Stimulated activated naive CD8-positive, alpha-beta T cell treated with anti-CD3 and anti-CD28 coated beads, Interleukin-15, amount 100 ng/mL, for 72 hours (primary cell): ENCODE results near the gene SIX2.

Experiments
- ATAC-seq: fragments of 150-1000 bp; cut with Tn5 transposase; 2 replicates; pipeline ENCODE4 v1.10.0; 2021; ENCODE audit warnings: mild to moderate bottlenecking, moderate library complexity
- DNase-seq, 2 donors: peaks; one replicate each; pipeline ENCODE4 v3.0.0; 2021 to 2022
- H3K27ac Mint-ChIP-seq, 2 donors: one replicate each; pipeline ENCODE4 v1.8.0; 2022; ENCODE audit warnings: mild to moderate bottlenecking in 2 of 2, mixed read lengths in 2 of 2, moderate library complexity in 2 of 2
- H3K27me3 Mint-ChIP-seq: one replicate; pipeline ENCODE4 v1.8.0; 2022; ENCODE audit warnings: mixed read lengths
- H3K4me1 Mint-ChIP-seq: one replicate; pipeline ENCODE4 v1.8.0; 2022; ENCODE audit warnings: mild to moderate bottlenecking, mixed read lengths
- H3K4me3 Mint-ChIP-seq, 2 donors: one replicate each; pipeline ENCODE4 v1.8.0; 2022; ENCODE audit warnings: mild to moderate bottlenecking in 2 of 2, mixed read lengths in 2 of 2, moderate library complexity in 1 of 2
- H3K9me3 Mint-ChIP-seq, 2 donors: one replicate each; pipeline ENCODE4 v1.8.0; 2022; ENCODE audit warnings: mixed read lengths in 2 of 2

SIX2 gene

GRCh38 chr2:45009928-45010701, 863 bp upstream of the SIX2 start:
- peak overlapping the region; percentile 89 to 90 for H3K4me3 Mint-ChIP-seq
- DNase-seq (peak in 1 of 2 donors; percentile 7), ATAC-seq (no peak)
- peaks cover 98% of the 10 kb centered on the region for H3K27me3 Mint-ChIP-seq
- H3K27ac Mint-ChIP-seq = no peak overlapping the region
- H3K9me3 Mint-ChIP-seq = no peaks in the 10 kb centered on the region
- peaks cover 63% of the 10 kb centered on the region for H3K4me1 Mint-ChIP-seq

DNA sequence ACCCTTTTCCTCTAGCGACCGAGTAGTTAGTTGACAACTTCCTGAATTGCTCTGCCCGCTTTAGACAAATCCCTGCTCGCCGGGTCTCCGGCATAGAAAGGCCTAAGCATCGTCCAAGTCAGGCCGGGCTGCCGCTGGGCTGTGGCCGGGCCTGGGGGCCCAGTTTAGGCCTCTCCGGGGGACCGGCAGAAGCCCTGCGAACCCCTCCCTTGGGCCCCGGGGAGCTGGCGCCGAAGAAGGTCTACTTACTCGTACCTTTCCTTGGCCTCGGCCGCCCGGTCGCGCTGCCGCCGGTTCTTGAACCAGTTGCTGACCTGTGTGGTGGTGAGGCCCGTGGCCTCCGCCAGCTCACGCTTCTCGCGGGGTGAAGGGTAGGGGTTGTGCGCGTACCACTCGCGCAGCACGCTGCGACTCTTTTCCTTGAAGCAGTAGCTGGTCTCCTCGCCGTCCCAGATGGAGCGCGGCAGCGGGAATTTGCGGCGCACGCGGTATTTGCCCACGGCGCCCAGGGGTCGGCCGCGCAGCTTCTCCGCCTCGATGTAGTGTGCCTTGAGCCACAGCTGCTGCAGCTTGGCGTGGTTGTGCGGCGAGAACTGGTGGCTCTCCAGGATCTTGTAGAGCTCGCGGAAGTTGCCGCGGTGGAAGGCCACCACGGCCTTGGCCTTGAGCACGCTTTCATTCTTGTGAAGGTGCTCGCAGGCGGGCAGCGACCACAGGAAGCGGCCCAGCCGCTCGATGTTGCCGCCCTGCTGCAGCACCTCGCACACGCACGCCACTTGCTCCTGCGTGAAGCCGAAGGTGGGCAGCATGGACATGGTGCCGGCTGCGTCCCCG, 739 bp downstream of the SIX2 start:
- DNase-seq (peak; percentile 19 to 46), ATAC-seq (peak; percentile 41)
- Mint-ChIP-seq H3K4me1 (peaks cover 68% of the 10 kb centered on the region), H3K27me3 (peaks cover 100% of the 10 kb centered on the region), H3K27ac (no peak overlapping the region), H3K4me3 (peak overlapping the region; percentile 71), H3K9me3 (no peaks in the 10 kb centered on the region)

DNA sequence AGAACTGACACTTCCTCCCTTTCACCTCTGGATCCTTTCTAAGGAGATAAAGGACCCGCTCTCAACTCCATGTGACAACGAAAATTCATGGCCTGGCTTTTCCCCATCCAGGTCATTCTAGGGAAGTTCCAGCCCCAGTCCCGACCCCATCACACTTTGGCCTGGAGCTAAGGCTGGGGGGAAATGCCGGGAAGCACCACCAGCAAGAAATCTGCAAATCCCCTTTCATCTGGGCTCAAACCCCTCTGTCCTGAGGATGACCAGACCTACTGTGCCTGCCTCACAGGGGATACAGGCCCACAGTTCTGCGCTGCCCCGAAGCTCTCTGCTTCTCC, 1.3 kb downstream of the SIX2 start:
- Mint-ChIP-seq H3K27ac (no peak overlapping the region), H3K27me3 (peaks cover 100% of the 10 kb centered on the region)
- ATAC-seq = no peak

GRCh38 chr2:45006942-45007287, 2.3 kb downstream of the SIX2 start:
- DNase-seq (no peak), ATAC-seq (no peak)
- no peak overlapping the region for H3K27ac Mint-ChIP-seq
- H3K4me1 Mint-ChIP-seq = peaks cover 66% of the 10 kb centered on the region
- peaks cover 100% of the 10 kb centered on the region for H3K27me3 Mint-ChIP-seq
- no peaks in the 10 kb centered on the region for H3K9me3 Mint-ChIP-seq
- no peak overlapping the region for H3K4me3 Mint-ChIP-seq

More for the DNA sequence above, 1.3 kb downstream of the SIX2 start:
- Mint-ChIP-seq H3K9me3 (no peaks in the 10 kb centered on the region), H3K4me1 (peaks cover 66% of the 10 kb centered on the region), H3K4me3 (peak overlapping the region; percentile 2 to 71)
- DNase-seq = no peak

DNA sequence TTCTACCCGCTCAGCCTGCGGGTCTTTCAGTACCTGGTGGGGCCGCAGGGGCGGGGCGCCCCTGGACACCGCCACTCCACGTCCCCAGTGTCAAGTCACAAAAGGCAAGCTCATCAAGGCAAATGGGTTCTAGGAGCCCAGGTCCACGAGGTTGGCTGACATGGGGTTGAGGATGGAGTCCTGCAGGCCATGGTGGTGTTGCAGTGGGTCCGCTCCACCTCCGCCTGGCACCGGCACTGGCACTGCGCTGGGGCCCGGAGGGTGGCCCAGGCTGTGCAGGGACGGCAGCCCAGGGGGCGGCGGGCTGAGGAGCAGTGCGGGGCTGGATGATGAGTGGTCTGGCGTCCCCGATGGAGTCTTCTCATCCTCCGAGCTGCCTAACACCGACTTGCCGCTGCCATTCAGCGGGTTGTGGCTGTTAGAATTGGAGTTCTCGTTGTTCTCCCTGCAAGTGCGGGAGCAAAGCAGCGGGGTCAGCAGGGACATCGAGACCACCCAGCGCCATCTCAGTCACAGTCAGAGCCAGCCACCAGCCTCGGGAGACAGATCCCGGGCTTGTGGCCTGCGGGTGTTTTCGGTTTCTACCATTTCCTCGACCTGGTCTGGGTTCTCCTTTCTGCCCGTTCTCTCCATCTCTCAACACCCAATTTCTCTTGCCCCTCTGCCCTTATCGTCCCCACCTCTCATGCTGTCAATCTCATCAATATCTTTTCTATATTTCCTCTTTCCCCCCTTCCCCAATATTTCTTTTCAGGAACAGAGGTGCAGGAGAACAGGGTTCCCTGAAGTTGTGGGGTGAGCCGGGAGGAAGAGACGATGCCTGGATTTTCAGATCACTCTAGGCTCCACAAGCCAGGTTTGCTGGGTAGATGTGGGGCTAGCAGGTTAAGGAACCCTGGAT, 3.0 kb downstream of the SIX2 start:
- ATAC-seq = no peak
- no peak for DNase-seq
- no peaks in the 10 kb centered on the region for H3K9me3 Mint-ChIP-seq
- H3K4me3 Mint-ChIP-seq = peak overlapping the region in 1 of 2 donors; percentile 3
- H3K27ac Mint-ChIP-seq = no peak overlapping the region
- peaks cover 72% of the 10 kb centered on the region for H3K4me1 Mint-ChIP-seq
- H3K27me3 Mint-ChIP-seq = peaks cover 100% of the 10 kb centered on the region

DNA sequence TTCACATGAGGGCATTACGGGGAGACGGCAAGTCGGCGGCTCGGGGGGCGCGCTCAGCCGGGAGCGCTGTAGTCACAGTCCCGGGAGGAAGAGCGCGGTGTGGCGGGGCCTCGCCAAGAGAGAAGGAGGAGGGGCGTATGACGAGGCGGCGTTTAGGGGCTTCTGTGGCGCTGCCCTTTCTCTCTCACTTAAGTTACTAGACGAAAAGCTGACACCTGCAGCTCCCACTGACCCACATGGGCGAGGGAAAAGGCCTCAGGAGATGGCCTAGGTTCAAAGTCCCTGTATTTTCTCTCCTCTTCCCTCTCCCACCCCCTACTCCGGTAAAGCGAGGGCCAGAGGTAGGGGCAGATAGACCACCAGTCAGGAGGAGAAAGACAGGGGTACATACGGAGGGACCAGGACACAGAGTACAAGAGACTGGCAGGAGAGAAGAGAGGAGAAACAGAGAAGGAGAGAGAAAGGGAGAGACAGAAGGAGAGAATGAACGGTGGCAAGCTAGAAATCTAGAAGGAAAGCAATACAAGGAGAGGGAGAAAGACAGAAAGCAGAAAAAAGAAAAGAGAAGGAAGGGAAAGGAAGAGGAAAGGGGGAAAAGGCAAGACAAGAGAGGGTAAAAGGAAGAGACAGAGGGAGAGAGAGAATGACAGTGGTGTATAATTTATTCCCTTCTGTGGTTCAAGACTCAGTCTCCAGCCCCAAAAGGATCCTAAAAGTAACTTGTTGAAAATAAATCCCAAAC, 3.8 kb downstream of the SIX2 start:
- peaks cover 72% of the 10 kb centered on the region for H3K4me1 Mint-ChIP-seq
- H3K27me3 Mint-ChIP-seq = peaks cover 100% of the 10 kb centered on the region
- ATAC-seq = no peak
- H3K27ac Mint-ChIP-seq = no peak overlapping the region
- H3K4me3 Mint-ChIP-seq = no peak overlapping the region
- H3K9me3 Mint-ChIP-seq = no peaks in the 10 kb centered on the region
- no peak for DNase-seq

DNA sequence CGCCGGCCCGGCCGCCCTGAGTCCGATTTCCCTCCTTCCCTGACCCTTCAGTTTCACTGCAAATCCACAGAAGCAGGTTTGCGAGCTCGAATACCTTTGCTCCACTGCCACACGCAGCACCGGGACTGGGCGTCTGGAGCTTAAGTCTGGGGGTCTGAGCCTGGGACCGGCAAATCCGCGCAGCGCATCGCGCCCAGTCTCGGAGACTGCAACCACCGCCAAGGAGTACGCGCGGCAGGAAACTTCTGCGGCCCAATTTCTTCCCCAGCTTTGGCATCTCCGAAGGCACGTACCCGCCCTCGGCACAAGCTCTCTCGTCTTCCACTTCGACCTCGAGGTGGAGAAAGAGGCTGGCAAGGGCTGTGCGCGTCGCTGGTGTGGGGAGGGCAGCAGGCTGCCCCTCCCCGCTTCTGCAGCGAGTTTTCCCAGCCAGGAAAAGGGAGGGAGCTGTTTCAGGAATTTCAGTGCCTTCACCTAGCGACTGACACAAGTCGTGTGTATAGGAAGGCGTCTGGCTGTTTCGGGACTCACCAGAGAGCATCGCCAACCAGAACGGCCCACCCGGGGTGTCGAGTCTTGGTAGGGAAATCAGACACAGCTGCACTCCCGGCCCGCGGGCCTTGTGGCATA, 4.6 kb downstream of the SIX2 start:
- Mint-ChIP-seq H3K4me3 (peak overlapping the region; percentile 57 to 66), H3K27ac (no peak overlapping the region), H3K9me3 (no peaks in the 10 kb centered on the region), H3K4me1 (peaks cover 65% of the 10 kb centered on the region), H3K27me3 (peaks cover 100% of the 10 kb centered on the region)
- DNase-seq = peak in 1 of 2 donors; percentile 13
- ATAC-seq = no peak

DNA sequence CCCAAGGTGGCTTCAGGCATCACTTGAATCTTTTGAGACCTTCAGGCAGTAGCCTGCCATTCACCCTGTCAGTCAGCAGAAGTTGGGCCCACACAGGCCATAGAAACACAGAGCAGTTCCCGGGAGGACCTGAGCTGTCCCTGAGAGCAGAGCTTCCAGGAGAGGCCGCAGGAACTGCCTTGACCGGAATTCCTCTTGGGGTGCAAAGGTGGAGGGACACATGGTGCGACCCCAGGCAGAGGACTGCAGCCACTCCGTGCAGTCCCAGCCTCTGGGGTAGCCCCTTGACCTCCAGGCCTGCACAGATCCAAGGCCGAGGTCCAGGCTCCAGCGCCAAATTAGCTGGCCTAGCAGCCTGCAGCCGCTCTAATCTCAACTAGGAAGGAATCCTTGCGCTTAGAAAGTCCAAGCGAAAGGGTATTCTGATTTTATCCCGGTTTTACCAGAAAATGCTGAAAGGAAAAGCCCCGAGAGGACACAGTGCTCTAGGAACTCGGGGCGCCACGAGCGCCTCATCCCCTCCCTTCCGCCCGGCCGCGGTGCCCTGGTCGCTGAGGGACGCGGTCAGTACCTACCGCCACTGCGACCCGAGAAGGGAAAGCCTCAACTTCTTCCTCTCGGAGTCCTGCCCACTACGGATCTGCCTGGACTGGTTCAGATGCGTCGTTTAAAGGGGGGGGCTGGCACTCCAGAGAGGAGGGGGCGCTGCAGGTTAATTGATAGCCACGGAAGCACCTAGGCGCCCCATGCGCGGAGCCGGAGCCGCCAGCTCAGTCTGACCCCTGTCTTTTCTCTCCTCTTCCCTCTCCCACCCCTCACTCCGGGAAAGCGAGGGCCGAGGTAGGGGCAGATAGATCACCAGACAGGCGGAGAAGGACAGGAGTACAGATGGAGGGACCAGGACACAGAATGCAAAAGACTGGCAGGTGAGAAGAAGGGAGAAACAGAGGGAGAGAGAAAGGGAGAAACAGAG, 5.4 kb downstream of the SIX2 start:
- peak overlapping the region; percentile 57 to 66 for H3K4me3 Mint-ChIP-seq
- no peak for ATAC-seq
- H3K4me1 Mint-ChIP-seq = peaks cover 58% of the 10 kb centered on the region
- peaks cover 100% of the 10 kb centered on the region for H3K27me3 Mint-ChIP-seq
- no peaks in the 10 kb centered on the region for H3K9me3 Mint-ChIP-seq
- peak overlapping the region in 1 of 2 donors; percentile 95 for H3K27ac Mint-ChIP-seq
- DNase-seq = no peak

GRCh38 chr2:45002686-45003085, 6.6 kb downstream of the SIX2 start:
- no peak for DNase-seq
- peaks cover 46% of the 10 kb centered on the region for H3K4me1 Mint-ChIP-seq
- no peak overlapping the region for H3K4me3 Mint-ChIP-seq
- H3K9me3 Mint-ChIP-seq = no peaks in the 10 kb centered on the region
- no peak for ATAC-seq
- H3K27me3 Mint-ChIP-seq = peaks cover 100% of the 10 kb centered on the region
- no peak overlapping the region for H3K27ac Mint-ChIP-seq

GRCh38 chr2:45001869-45002385, 7.3 kb downstream of the SIX2 start:
- ATAC-seq (no peak), DNase-seq (no peak)
- Mint-ChIP-seq H3K4me3 (peak overlapping the region; percentile 69 to 73), H3K4me1 (peaks cover 45% of the 10 kb centered on the region), H3K27ac (no peak overlapping the region), H3K27me3 (peaks cover 95% of the 10 kb centered on the region), H3K9me3 (no peaks in the 10 kb centered on the region)

DNA sequence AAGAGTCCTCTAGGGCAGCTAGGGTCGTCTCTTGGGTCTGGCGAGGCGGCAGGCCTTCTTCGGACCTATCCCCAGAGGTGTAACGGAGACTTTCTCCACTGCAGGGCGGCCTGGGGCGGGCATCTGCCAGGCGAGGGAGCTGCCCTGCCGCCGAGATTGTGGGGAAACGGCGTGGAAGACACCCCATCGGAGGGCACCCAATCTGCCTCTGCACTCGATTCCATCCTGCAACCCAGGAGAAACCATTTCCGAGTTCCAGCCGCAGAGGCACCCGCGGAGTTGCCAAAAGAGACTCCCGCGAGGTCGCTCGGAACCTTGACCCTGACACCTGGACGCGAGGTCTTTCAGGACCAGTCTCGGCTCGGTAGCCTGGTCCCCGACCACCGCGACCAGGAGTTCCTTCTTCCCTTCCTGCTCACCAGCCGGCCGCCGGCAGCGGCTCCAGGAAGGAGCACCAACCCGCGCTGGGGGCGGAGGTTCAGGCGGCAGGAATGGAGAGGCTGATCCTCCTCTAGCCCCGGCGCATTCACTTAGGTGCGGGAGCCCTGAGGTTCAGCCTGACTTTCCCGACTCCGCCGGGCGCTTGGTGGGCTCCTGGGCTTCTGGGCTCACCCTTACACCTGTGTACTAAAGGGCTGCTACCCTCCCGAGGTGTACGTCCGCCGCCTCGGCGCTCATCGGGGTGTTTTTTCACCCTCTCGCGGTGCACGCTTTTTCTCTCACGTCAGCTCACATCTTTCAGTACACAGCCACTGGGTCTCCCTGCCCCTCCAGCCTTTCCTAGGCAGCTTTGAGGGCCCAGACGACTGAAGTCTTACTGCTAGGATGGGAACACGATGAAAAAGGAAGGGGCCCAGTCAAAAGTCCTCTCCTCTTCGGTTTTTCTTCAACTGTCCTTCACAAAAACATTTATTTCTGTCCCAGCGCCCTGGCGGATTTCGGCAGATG, 8.1 kb downstream of the SIX2 start:
- peak overlapping the region in 1 of 2 donors; percentile 62 for H3K27ac Mint-ChIP-seq
- peaks cover 95% of the 10 kb centered on the region for H3K27me3 Mint-ChIP-seq
- peak in 1 of 2 donors; percentile 12 for DNase-seq
- peak overlapping the region; percentile 69 to 73 for H3K4me3 Mint-ChIP-seq
- no peaks in the 10 kb centered on the region for H3K9me3 Mint-ChIP-seq
- peaks cover 39% of the 10 kb centered on the region for H3K4me1 Mint-ChIP-seq
- peak; percentile 36 for ATAC-seq

- no peak overlapping the region for H3K27ac Mint-ChIP-seq
- peak; percentile 33 for ATAC-seq
- no peaks in the 10 kb centered on the region for H3K9me3 Mint-ChIP-seq
- no peak for DNase-seq
- peaks cover 34% of the 10 kb centered on the region for H3K4me1 Mint-ChIP-seq
- H3K4me3 Mint-ChIP-seq = peak overlapping the region; percentile 69 to 73
- peaks cover 95% of the 10 kb centered on the region for H3K27me3 Mint-ChIP-seq
Measured at GRCh38 chr2:45000341-45000901, 8.8 kb downstream of the SIX2 start.
